Measurements from ENCODE around the gene NBPF1. TPM values are rescaled to one million over a fixed set of nuclear protein-coding genes. Genes with fewer than 3 reads are reported as not detected.

The NBPF1 gene
- polyA plus RNA-seq, 1 donor from 2014 or later = 78.0 TPM

DNA sequence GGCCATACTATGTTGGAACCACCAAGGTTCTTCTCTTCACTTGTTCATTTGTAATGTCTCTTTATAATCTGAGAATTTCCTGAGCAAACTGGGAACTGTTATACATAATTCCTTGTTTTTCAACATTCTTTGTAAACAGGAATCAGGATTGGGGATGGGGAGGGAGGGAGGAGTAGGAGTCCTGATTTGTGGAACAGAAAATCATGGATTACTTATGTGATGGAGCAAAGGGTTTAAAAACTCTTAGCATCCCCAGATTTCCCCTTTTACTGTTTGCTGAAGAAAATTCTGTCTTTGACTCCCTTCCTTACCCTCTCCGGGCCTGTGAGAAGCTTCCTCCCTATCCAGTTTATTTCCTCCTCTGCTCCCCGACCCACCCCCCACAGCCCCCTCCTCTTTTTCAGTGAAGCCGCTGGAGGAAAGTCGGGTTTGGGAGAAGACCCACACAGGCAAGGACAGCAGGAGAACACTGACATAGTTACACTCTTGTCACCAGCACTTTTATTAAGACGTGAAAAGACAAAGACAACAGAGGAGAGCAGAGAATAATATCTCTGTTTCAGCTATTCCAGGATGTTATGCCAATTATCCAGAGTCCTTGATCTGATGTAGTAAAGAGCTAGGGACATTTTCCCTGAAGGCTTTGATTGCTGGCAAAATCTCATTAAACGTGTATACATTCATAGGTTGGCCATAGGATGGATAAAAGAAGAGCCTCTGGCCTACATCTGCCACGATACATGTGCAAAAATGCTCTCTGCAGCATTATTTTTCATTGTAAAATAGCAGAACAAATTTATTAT lies 4.6 kb upstream of the NBPF1 start:
- H2AFZ ChIP-seq (ENCODE audit: low read depth, low read length) = no peak overlapping the region
- no peaks in the 10 kb centered on the region for H3K36me3 ChIP-seq (ENCODE audit: insufficient read depth, low read length)
- H3K9me2 ChIP-seq (ENCODE audit: insufficient read depth, low read length) = no peaks in the 10 kb centered on the region
- peak overlapping the region; percentile 8 for H3K4me3 ChIP-seq (ENCODE audit: low read length)
- H3K79me2 ChIP-seq (replicated peaks; ENCODE audit: insufficient read depth, low read length) = no peaks in the 10 kb centered on the region
- H3K27me3 ChIP-seq (ENCODE audit: insufficient read depth, low read depth, low read length) = no peaks in the 10 kb centered on the region
- H3F3A ChIP-seq (ENCODE audit: insufficient read depth, low read length, poor library complexity, severe bottlenecking) = no peaks in the 10 kb centered on the region
- TF ChIP-seq POLR2AphosphoS5 (IDR thresholded peaks at IDR 0.05) (no peak), SMC3 (conservative IDR thresholded peaks at IDR 0.05; ENCODE audit: poor library complexity) (no peak), RAD21 (conservative IDR thresholded peaks at IDR 0.05) (no peak), EP300 (conservative IDR thresholded peaks at IDR 0.05; ENCODE audit: poor library complexity, severe bottlenecking) (no peak), EZH2 (IDR thresholded peaks at IDR 0.05; ENCODE audit: borderline replicate concordance, insufficient read depth, low read length, poor library complexity, severe bottlenecking) (no peak), MXI1 (conservative IDR thresholded peaks at IDR 0.05; ENCODE audit: poor library complexity, severe bottlenecking) (no peak), TAF1 (IDR thresholded peaks at IDR 0.05; ENCODE audit: low read depth) (no peak)
- TF ChIP-seq, protein P1, sequence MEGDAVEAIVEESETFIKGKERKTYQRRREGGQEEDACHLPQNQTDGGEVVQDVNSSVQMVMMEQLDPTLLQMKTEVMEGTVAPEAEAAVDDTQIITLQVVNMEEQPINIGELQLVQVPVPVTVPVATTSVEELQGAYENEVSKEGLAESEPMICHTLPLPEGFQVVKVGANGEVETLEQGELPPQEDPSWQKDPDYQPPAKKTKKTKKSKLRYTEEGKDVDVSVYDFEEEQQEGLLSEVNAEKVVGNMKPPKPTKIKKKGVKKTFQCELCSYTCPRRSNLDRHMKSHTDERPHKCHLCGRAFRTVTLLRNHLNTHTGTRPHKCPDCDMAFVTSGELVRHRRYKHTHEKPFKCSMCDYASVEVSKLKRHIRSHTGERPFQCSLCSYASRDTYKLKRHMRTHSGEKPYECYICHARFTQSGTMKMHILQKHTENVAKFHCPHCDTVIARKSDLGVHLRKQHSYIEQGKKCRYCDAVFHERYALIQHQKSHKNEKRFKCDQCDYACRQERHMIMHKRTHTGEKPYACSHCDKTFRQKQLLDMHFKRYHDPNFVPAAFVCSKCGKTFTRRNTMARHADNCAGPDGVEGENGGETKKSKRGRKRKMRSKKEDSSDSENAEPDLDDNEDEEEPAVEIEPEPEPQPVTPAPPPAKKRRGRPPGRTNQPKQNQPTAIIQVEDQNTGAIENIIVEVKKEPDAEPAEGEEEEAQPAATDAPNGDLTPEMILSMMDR (IDR thresholded peaks at IDR 0.05; ENCODE audit: poor library complexity, severe bottlenecking) = no peak
- TF ChIP-seq, protein P2, sequence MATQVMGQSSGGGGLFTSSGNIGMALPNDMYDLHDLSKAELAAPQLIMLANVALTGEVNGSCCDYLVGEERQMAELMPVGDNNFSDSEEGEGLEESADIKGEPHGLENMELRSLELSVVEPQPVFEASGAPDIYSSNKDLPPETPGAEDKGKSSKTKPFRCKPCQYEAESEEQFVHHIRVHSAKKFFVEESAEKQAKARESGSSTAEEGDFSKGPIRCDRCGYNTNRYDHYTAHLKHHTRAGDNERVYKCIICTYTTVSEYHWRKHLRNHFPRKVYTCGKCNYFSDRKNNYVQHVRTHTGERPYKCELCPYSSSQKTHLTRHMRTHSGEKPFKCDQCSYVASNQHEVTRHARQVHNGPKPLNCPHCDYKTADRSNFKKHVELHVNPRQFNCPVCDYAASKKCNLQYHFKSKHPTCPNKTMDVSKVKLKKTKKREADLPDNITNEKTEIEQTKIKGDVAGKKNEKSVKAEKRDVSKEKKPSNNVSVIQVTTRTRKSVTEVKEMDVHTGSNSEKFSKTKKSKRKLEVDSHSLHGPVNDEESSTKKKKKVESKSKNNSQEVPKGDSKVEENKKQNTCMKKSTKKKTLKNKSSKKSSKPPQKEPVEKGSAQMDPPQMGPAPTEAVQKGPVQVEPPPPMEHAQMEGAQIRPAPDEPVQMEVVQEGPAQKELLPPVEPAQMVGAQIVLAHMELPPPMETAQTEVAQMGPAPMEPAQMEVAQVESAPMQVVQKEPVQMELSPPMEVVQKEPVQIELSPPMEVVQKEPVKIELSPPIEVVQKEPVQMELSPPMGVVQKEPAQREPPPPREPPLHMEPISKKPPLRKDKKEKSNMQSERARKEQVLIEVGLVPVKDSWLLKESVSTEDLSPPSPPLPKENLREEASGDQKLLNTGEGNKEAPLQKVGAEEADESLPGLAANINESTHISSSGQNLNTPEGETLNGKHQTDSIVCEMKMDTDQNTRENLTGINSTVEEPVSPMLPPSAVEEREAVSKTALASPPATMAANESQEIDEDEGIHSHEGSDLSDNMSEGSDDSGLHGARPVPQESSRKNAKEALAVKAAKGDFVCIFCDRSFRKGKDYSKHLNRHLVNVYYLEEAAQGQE (IDR thresholded peaks at IDR 0.05; ENCODE audit: borderline replicate concordance) = no peak
- H3K9ac ChIP-seq (ENCODE audit: low read length) = peak overlapping the region; percentile 1
- H3K27ac ChIP-seq (ENCODE audit: low read length) = no peak overlapping the region
- no peaks in the 10 kb centered on the region for H3K9me3 ChIP-seq (ENCODE audit: low read length)
- H3K4me2 ChIP-seq (ENCODE audit: low read length) = no peak overlapping the region
- H4K20me1 ChIP-seq (ENCODE audit: insufficient read depth) = no peaks in the 10 kb centered on the region

DNA sequence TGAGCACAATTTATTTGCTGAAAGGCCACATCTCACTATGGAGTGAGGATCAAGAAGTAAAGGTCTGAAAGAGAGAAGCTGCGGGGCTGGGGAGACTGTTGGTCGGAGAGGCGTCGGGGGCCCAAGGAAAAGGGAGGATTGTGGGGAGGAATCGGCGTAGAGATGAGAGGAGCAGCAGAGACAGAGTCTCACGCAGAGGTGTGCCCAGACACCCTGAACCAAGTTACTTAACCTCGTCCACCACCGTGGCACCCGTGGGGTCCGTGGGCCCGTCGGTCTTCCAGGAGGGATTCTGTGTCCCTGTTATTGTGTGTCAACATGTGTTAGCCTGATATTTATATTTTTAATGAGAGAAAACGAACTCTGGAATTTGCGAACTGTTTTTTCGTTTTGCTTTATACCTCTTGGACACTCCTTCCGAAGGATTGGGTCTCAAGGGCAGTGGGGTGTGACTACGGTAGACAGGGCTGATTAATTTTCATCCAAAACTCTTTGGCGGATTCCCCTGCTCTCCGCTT lies 3.8 kb upstream of the NBPF1 start:
- Histone ChIP-seq H3K9ac (ENCODE audit: low read length) (no peak overlapping the region), H3K36me3 (ENCODE audit: insufficient read depth, low read length) (no peaks in the 10 kb centered on the region), H2AFZ (ENCODE audit: low read depth, low read length) (no peak overlapping the region), H3K9me2 (ENCODE audit: insufficient read depth, low read length) (no peaks in the 10 kb centered on the region), H3K27ac (ENCODE audit: low read length) (no peak overlapping the region), H3K4me2 (ENCODE audit: low read length) (no peak overlapping the region), H3K27me3 (ENCODE audit: insufficient read depth, low read depth, low read length) (no peaks in the 10 kb centered on the region), H4K20me1 (ENCODE audit: insufficient read depth) (no peaks in the 10 kb centered on the region), H3K79me2 (replicated peaks; ENCODE audit: insufficient read depth, low read length) (peaks cover 7% of the 10 kb centered on the region), H3K4me3 (ENCODE audit: low read length) (no peak overlapping the region), H3F3A (ENCODE audit: insufficient read depth, low read length, poor library complexity, severe bottlenecking) (no peaks in the 10 kb centered on the region), H3K9me3 (ENCODE audit: low read length) (no peaks in the 10 kb centered on the region)
- peak; percentile 9 for TF ChIP-seq POLR2AphosphoS5 (IDR thresholded peaks at IDR 0.05)
- TF ChIP-seq, protein P2 (IDR thresholded peaks at IDR 0.05; ENCODE audit: borderline replicate concordance) = no peak

Measured in neural cell (in vitro differentiated cells).